Fibroblast of villous mesenchyme (primary cell): Measurements from ENCODE around the gene MACROD2. TPM values are rescaled to one million over a fixed set of nuclear protein-coding genes. Genes with fewer than 3 reads are reported as not detected.
"Not testable (repeated sequence)": the region's sequence is repeated elsewhere in the genome, so short reads cannot be mapped to it uniquely, and the experiment has no call there.

Experiments
- DNase-seq: peaks from one replicate; pipeline ENCODE4 v3.0.0-alpha.2; 2010; ENCODE audit warnings: low read depth
- H3K4me3 ChIP-seq: 2 replicates; pipeline ENCODE4 v1.5.1; 2011; ENCODE audit warnings: low read depth, mild to moderate bottlenecking, low read length
- CTCF ChIP-seq: IDR thresholded peaks from 2 replicates; pipeline ENCODE4 v1.5.1; 2012; ENCODE audit warnings: low read depth, mild to moderate bottlenecking, low read length; ENCODE audit not compliant: insufficient read depth
- total RNA-seq: library from RNA; depleted of rRNA; stranded (reverse); fragments of >200 nt; gene quantifications from 2 replicates; pipeline ENCODE4 v1.2.3, GENCODE V29; 2012

The MACROD2 gene
- total RNA-seq, 1 donor: 1.7 TPM

DNA sequence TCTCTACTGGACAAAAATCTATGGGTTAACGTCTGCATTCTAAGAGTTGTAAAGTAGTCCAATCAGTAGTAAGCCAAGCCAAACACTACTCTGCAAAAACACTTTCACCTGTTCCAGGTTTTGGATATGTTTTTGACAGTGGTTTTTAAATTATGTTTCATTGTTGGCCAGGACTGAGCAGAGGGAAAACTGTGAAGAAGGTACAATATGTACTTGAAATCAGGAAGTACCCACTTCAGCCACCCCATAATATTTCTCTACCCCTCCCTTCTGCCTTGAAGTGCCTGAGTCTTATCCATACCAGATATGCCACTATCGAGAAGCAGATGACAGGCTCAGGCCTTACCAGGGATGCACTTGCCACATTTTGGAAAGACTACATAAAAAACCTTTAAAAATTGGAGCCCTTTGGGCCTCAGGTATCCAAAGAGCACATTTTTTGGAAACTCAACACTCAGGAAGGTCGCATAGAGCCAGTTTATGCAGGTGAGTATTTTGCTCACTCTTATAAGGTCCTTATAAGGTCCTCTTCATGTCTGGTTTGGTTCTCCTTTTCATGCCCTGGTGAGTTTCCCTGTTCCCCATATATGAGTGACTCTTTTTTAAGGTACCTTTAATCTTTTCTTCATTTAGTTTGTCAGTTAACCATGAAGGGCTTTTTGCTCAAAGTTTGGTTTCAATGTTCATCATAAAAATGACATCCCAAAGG, 1201.4 kb downstream of the MACROD2 start:
- no peak for TF ChIP-seq CTCF
- no peak overlapping the region for H3K4me3 ChIP-seq
- DNase-seq: no peak

DNA sequence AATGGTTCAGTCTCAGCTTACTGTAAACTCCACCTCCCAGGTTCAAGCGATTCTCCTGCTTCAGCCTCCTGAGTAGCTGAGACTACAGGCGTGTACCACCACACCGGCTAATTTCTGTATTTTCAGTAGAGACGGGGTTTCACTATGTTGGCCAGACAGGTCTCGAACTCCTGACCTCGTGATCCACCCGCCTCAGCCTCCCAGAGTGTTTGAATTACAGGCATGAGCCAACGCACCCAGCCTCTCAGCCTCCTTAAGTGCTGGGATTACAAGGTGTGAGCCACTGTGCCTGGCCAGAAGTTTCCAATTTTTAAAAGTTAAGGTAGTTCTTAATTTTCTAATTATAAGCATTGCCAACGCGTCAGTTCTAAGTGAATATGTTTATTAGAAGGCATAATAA, 1202.7 kb downstream of the MACROD2 start:
- H3K4me3 ChIP-seq, DNase-seq: not testable (repeated sequence)

DNA sequence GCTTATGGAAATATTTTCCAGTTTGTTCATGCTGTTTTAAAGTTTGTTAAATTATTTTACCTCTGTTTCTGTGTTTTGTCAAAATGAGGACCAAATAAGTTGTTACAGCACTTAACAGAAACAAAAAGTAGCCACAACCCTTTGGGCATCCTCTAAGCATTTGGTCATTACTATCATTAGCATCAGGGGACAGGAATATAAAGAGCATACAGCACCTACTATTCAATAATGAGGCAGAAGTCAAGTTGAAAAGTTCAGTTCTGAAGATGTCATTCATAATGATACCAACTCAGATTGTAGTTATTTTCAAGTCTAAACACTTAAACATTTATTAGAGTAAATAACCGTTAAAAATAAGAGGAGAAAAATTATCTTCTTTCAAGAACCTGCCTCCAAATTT, 1204.4 kb downstream of the MACROD2 start:
- no peak for DNase-seq
- no peak overlapping the region for H3K4me3 ChIP-seq
- no peak for TF ChIP-seq CTCF

- DNase-seq: no peak
- H3K4me3 ChIP-seq: no peak overlapping the region
- no peak for TF ChIP-seq CTCF
Observed at GRCh38 chr20:15200147-15200565, 1204.8 kb downstream of the MACROD2 start.

- no peak overlapping the region for H3K4me3 ChIP-seq
- no peak for TF ChIP-seq CTCF
- no peak for DNase-seq
Observed at GRCh38 chr20:15201602-15202001, 1206.3 kb downstream of the MACROD2 start.

DNA sequence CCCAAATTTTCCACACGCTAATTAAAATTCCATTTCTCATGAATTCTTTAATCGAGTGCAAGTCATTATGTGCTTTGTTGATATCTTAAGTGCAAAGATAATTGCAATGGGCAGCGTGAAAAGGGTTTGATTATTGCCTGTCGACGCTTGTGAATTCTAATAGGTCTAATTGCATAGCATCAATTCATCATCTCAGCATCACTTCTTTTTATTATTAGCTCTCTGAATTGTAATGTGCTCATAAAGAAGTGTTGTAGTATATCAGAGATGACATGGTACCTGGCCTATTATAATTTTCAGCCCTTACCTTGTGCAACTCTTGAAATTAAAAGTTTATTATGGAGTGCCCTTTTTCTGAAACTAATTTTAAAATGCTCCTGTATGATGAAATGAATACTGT, 1208.9 kb downstream of the MACROD2 start:
- no peak for DNase-seq
- no peak overlapping the region for H3K4me3 ChIP-seq
- TF ChIP-seq CTCF: no peak

GRCh38 chr20:15205028-15205427, 1209.7 kb downstream of the MACROD2 start:
- TF ChIP-seq CTCF: no peak
- DNase-seq: no peak
- H3K4me3 ChIP-seq: no peak overlapping the region
